GM18861 (cell line): ENCODE results near the gene CA4.

Experiments
- ATAC-seq: cut with Tn5 transposase; IDR thresholded peaks from one replicate; pipeline ENCODE4 v1.9.1; 2021; ENCODE audit not compliant: unreplicated experiment

CA4 gene

DNA sequence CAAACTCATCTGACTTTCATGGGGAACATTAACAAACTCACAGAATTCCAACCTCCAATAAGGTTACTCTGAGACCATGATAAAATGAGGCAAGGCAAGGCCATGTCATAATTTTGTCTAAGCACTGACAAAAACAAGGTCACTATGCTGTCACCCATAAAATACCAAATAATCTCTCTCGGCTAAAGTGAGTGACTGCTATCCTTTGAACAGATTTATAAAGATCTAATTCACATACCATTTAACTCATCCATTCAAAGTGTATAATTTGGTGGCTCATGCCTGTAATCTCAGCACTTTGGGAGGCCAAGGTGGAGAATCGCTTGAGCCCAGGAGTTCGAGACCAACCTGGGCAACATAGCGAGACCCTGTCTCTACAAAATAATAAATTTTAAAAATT is 20.6 kb upstream of the CA4 start:
- ATAC-seq, result no peak

DNA sequence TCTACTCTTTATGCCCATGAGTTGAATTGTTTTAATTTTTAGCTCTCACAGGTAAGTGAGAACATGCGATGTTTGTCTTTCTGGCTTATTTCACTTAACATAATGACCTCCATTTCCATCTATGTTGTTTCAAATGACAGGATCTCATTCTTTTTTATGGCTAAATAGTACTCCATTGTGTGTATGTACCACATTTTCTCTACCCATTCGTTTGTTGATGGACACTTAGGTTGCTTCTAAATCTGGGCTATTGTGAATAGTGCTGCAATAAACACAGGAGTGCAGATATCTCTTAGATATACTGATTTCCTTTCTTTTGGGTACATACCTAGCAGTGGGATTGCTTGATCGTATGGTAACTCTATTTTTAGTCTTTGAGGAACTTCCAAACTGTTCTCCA is 19.3 kb upstream of the CA4 start:
- ATAC-seq, result no peak

DNA sequence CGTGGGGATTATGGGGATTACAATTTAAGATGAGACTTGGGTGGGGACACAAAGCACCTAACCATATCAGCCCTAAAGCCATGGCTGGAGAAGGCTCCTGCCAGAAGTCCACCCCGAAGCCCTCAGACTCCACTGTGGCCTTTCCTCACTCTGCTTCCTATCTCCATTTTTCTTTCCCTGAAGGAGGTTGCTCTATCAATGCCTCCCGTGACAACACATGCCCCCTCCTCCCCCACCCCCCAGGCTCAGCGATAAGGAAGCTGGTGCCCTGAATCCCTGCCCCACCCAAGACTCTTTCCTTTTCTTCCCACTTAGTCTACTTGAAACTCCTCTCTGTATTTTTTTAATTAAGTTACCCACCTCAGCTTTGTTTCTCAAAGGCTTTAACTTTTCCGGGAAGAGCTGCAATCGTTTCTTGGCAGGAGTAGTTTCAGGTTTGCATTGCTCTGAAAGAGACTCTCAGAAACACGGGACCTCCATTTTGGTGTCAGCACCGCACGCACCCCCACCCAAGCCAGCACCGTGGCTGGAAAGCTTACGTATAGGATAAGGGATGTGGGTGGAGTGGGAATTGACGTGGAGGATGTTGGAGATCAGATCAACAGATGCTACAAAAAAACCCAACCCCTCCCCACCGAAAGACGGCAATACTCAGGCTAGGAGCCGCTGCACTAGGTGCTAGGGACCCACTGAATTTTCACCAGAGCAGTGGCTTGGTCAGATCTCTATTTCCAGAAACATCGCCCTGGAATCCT is 15.2 kb upstream of the CA4 start:
- no peak for ATAC-seq

DNA sequence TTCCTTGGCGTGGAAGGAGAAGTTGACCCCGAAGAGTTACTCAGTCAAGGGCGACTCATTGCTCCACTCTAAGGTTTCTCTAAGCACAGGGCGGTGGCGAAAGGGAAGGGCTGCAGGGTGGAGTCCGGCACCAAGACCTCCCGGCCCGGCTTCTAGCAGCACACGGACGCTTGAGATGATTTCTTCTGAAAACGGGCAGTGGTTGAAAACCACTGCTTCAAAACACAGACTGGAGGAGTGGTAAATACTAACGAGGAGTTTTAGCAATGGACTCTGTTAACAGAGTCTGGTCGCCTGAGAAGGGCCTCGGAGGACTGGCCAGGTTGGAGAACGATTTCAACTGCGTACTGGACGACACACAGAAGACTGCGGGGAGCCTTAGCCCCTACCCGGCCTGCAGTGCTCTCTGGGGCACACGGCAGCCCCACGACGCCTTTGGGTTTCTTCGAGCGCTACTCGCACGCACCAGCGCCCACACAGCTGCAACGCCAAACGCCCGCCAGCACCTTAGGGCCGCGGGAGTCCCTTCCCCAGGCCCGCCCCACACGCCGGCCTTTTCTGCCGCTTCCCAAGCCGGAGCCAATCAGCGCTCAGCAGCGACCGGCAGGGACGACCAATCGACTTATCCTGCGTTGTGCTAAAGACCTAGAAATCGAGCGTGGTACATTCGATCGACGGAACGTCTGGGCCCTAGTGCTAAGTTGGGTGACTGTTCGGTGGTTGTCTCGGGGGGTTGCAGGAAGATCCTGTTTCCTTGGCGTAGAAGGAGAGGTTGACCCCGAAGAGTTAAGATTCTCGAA is 14.4 kb upstream of the CA4 start:
- ATAC-seq, result peak; percentile 75

DNA sequence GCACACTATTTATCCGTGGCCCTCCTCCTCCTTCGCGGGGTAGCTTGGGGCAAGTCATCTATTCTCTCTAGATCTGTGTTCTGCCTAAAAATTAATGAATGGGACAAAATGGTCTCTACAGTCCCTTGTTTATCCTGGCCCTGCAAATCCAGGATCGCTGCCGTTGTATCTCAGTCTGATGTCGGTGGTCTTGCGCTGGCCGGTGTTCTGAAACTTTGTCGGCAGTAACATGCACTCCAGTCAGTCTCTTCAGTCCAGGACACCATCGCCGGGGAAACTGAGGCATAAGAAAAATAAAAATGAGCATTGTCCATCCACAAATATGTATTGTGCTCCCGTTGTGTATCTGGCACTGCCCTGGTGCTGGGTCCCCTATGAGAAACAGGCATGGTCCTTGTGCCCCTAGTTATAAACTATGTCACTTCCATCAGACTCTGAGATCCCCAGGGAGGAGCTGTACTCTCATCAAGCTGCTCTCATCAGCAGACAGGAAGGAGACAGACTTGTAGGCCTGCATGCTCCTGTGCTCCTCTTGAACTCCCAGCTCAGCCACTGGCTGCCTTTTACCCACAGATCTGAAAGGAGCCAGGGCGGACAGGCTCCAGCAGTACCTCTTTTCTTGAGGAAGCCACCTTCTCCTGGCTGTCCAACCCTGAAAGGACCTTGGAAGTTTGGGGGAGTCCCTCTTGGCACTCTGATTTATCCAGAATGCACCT is 13.7 kb upstream of the CA4 start:
- no peak for ATAC-seq

DNA sequence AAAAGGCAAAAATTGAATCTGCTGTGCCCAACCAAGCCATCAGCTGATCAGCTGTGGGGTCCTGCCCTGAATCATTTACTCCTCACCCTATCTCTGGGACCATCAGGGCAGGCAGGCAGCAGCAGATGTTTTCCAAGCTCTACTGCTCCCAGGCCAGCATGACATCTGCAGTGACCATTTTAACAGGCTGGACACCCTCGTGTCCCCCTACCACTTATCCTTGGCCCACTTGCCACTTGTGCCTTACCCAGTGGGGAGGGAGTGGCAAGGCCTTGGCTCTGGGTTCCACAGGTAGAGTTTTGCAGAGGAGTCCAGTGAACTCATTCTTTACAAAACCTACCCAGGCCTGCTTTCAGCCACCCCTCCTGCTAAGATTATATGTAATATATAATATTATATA is 12.0 kb upstream of the CA4 start:
- ATAC-seq, result no peak

DNA sequence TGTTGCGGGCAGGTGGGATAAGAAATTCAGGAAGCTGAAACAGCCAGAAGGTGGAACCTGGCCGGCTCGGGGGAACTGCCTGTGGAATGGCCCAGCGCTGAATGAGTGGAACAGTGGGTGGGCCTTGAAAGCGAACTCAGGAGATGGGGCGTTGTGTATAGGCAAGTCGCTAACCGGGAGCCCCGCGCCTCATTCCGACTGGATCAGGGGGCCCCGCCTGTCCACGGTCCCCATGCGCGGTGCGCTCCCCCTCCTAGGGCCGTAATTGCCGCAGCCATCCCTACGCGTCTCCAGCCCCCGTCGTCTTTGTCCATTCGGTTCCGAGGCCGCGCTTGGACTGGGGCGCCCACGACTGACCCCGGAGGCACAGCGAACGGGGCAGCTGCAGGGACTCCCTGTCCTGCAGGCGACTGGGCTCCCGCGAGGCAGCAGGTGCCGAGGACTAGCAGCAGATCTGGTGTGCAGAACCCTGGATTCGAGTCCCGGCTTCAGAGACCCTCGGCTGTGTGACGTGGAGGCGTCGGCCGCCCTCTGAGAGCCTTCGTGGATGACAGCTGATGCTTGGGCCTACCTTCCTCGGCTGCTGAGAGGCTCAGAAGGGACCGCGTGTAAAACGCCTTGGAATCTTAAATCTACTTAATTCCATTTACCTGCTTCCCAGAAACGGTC is 10.9 kb upstream of the CA4 start:
- ATAC-seq, result no peak

DNA sequence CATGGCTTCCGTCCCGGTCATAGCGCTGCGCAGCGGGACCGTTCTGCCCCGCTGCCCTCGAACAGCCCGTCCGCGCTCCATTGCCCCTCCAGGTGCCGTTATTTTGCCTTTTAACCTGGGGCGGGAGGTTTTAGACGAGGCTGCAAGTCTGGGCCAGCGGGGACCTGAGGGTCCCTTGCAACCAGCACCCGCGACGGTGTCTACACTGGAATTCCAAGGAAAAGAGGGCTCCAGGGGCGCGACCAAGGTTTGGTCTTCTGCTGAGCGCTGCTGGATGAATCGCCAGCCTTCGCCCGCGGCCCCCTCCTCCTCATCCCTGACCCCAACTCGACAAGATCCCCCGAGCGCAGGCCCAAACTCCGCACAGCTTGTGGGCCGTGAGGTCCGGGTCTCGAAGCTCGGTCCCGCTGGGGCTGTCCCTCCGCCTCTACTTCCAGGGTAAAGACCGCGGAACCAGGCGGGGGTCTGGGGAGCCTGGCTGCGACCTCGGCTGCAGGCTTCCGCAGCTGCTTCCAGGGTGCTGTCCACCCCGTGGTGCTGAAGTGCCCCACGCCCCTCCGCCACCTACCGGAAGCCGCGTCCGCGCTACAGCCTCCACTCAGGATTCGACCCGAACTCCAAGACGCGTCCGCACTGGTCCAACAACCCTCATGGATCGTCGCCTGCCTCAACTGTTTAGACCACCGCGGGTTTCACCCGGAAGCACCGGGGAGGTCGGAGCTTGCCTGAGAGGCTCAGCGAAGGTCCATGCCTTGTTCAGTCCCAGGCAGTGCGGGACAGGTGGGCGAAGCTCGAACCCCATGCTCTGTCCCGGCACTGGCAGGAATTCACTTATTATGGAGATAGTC is 10.1 kb upstream of the CA4 start:
- ATAC-seq, result no peak

DNA sequence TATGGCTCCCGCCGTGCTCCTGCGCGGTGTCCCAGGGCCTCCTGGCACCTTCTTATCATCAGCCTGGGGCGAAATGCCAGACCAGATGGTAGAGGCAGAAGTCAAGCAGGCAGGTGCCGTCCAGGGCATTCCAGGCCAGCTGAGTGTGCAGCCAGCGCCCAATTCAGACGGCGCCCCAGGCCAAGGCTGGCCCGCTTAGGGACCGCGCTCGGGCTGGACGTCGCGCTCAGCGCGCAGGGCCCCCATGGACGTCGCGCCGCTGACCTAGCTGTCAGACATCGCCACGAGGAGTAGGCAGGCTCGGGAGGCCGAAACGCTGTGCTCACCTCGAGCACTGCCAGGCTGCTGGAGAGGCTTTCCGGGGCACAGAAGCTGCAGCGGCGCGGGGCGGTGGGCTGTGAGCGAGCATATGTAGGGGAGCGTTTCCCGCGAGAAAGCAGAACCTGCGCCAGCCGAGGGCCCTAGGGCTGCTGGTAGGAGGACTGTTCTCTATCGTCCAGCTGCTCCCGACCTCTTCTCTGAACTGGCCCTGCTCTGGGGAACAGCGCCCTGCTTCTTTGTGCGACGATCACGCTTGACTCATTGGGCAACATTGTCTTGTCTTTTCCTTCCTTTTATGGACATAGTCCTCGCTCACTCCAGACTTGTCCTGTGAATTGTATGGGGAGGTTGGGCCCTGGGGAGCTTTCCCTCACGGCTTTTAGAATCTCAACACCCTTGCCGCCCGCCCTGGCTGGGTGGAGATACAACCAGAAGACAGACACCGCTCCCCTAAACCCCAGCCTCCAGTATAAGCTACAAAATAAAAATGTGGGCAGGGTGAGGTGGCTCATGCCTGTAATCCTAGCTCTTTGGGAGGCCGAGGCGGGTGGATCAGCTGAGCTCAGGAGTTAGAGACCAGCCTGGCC is 8.4 kb upstream of the CA4 start:
- no peak for ATAC-seq

DNA sequence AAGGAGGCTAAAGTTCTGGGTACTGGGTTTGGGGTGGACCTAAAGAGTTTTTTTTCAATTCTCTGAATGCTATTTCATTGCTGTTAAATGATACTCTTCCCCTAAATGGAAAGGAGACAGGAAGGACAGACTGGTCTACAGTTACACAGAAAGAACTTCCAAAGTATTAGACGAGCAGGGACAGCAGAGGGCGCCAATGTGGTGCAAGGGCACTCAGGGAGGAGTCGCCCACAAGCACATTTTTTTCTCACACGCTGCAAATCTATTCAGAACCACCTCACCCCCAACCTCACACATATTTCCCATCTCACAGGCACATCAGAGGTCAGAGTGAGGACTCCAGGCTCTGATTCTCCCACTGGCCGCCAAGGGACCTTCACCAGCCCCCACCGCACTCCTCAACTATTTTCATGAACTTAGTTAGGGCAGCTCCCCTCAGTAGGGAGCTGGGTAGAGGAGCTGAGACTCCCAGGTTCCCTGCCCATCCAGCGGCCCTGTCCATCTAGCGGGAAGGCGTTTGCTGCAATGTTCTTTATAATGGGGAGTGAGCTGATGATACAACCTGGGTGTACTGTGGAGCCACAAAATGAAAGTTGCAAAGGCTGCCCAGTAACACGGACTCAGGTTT is 6.8 kb upstream of the CA4 start:
- ATAC-seq, result peak; percentile 66

DNA sequence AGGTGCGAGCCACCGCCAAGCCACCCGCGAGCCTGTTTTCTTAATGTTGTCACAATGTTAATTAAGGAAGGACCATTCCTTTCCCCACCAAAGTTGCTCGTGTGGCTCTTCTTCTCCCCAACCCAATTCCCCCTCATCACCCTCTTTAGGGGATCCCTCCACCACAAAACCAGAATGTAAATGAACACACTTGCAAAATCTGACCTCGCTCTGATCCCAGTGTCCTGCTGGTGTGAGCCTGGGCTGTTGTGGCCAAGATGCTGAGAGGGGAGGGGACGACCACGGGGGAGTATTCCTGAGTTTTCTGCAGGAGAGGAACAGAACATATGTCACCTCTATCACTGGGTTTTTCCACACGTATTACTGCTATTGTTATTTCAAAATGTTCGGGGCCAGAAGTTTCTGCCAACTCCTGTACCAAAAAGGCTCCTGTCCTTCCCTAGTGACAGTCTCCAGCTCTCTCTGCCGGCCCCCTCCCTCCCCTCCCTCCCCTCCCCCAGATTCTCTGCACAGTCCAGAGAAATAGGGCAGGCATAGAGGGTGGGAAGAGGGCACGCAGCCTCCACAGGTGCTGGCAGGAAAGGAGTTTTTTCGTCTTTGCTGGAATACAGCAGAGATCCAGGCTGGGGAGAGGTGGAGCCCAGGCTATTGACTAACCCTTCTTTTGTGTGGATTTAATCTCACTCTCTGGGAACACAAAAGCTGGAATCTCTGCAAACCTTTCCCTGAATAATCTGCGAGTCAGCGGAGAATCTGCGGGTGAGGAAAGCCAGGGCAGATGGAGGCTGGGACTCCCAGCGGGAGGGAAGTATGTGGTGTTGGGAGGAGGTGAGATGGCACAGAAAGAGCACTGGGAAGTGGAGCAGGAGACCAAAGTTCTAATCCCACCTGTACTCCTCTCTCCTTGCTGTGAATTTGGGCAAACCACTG is 4.5 kb upstream of the CA4 start:
- ATAC-seq, result no peak

DNA sequence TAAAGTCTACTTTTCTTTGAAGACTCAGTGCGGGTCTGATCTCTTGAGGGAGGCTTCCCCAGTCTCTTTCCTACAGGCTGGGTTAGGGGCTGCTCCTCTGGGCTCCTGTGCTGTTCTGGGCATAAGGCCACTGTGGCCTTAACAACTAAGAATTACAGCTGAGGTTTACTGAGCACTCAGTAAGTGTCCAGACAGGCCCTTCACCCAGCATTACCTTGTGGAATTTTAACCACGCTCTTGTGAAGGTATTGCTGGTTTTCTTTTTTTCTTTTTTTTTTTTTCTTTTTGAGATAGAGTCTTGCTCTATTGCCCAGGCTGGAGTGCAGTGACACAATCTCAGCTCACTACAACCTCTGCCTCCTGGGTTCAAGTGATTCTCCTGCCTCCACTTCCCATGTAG is 3.6 kb upstream of the CA4 start:
- no peak for ATAC-seq

DNA sequence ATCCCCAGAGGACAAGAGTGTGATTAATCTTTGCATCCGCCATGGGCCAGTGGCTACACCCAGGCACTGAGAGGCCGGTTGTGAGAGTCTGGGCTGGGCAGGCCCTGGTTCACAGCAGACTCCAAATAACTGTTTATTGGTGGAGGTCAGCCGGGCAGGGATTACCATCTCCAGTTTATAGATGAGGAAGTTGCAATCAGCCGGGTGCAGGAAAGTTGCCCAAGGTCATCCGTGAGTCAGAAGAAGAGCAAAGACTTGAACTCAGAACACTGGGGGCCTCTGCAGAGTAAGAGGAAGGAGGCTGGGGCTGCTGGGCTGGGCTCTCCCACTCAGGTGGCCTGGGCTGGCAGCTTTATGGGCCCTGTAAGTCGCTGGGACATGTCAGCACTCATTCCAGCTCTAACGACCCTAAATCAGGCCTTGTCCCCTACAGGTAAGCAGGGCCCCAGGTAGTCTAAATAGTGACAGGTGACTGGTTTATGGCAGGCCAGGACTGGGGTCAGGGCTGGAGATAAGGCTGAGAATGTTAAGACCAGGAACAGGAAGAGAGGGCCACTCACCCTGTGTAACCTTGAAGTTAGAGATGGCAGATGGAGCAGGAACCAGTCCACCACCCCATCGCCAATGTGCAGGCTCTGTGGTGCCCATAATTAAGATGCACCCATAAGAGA is 2.1 kb upstream of the CA4 start:
- no peak for ATAC-seq

DNA sequence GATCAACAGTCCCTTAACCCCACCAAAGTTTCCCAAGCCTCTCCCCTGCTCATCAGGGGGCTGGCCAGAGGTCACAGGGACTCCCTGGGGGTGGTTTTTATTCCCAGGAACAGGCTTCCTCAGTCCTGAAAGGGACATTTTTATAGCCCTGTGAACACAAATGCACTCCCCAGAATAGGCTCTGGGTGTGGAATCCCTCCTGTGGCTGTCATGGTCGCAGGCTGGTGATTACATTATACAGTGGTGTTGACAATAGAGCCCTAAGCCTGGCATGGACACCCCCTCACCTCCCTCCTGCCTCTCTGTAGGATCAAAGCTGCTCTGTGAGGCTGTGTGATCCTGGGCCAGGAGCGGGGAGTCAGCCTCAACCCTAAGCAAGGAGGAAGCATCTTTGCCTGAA is 1.4 kb upstream of the CA4 start:
- ATAC-seq, result no peak

DNA sequence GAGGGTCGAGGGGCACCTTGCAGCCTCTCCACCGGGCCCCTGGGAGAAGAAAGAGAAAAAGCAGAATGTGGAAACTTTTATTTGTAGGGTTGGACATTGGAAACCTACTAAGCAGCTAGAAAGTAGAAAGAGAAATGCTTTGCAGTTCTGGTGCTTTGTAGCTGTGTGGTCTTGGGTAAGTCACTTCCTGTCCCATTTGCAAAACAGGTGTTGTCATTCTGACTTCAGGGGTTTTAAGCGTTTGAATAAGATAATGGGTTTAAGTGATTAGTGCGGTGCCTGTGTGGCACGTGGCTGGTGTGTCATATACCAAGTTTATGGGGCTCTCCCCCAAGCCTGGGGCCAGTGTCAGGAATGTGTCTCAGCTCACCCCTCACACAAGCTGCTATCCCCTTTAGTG is 1.6 kb downstream of the CA4 start:
- peak; percentile 66 for ATAC-seq

DNA sequence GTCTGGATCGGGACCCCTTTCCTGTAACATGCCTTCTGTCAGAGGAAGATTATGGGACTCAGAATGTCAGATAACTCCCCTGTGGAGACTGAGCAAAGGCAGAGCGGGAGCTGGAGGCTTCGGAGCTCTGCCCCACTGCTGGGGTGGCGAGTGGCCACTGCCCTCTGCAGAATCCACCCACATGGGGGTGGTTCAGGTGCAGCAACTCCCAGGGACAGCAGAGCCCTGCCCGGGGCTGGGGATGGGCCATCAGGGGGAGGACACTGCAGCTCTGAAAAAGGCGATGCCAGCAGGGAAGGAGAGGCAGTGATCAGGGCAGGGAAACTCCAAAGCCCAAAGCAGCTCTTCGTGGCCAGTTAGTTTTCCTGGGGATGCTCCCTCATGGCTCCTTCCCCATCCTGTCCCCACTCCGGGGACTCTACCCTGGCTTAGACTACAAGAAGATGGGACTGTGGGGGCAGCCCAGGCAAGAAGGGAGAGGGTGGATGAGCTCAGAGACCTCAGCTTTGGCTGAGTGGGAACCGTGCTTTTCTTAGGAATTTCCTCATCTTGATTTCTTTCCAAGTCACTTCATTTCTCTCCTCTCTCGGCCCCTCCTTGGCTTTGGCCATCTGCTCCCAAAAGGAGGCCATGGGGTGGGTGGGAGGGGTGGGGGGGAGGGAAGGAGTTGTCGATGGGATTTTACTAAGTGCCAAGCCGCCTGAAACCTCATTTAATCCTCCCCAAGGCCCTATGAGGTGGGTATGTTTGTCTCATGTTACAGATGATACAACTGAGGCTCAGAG is 4.0 kb downstream of the CA4 start:
- ATAC-seq, result no peak
